HG02981 (cell line): ENCODE results near the gene ARID3A.
A peak's percentile ranks its signal among the peaks of the same experiment; 100 is the strongest.
"Not testable (repeated sequence)": the region's sequence is repeated elsewhere in the genome, so short reads cannot be mapped to it uniquely, and the experiment has no call there.

Experiments
- ATAC-seq: cut with Tn5 transposase; IDR thresholded peaks from one replicate; pipeline ENCODE4 v1.9.1; 2021; ENCODE audit warnings: mild to moderate bottlenecking, moderate library complexity; ENCODE audit not compliant: unreplicated experiment

ARID3A gene

DNA sequence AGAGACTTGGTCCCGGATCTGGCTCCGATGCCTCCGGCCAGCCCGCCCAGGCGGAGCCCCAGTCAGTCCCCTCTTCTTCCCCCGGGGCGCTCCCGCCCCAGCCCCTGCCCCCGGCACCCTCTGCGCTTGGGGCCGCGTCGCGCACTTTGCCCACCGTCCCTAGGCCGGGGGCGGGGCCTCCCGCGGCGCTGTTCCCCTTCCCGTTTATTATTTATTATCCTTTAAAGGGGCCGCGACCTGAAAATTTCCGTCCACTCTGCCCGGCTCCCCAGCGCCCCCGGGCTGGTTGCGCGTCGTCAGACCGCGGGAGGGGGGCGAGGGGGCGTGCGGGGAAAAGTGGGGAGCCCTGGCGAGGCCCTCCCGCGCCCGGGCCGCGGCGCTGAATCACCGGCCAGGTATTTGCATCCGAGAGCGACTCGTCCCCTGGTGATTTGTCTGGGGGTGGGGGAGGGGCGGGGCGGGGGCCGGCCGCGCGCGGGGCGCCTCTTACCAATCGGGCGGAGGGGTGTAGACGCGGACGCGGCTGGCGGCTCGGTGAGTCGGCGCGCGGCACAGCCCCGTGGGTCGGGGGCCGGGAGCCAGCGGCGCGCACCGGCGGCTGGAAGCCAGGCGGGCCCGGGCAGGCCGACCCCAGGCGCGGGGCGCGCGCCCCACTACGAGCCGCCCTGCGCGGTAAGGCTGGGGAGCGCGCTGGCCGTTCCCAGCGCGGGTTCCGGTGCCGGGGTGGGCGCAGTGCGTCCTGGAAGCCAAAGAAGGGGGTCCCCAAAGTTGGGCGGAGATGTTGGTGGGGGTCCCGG, at the start of gene ARID3A:
TSS of gene ARID3A (plus strand) at position 510 of the 797 bp plus-strand sequence. CDS start 3,494 bp downstream, outside the sequence.
- ATAC-seq, result peak; percentile 45

DNA sequence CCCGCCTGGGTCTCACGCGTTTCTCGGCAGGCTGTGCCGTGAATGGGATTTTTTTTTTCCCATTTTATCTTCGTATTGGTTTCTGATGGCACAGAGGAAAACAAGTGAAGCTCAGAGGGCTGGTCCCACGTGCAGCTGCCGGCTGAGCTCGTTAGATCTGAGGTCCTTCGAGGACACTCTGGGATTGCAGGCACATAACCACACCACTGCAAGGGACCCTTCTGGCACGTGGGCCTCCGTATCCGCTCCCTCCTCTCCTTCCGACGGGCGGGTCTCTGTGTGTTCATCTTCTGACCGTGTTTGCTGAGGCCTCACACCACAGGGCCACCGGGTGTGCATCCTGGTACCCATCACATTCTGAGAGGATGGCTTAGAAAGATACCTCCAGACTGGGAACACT, 49.7 kb upstream of the ARID3A start:
- no peak for ATAC-seq

- no peak for ATAC-seq
Measured at GRCh38 chr19:876780-877314, 49.0 kb upstream of the ARID3A start.

GRCh38 chr19:877992-878660, 47.7 kb upstream of the ARID3A start:
- ATAC-seq, result not testable (repeated sequence)

DNA sequence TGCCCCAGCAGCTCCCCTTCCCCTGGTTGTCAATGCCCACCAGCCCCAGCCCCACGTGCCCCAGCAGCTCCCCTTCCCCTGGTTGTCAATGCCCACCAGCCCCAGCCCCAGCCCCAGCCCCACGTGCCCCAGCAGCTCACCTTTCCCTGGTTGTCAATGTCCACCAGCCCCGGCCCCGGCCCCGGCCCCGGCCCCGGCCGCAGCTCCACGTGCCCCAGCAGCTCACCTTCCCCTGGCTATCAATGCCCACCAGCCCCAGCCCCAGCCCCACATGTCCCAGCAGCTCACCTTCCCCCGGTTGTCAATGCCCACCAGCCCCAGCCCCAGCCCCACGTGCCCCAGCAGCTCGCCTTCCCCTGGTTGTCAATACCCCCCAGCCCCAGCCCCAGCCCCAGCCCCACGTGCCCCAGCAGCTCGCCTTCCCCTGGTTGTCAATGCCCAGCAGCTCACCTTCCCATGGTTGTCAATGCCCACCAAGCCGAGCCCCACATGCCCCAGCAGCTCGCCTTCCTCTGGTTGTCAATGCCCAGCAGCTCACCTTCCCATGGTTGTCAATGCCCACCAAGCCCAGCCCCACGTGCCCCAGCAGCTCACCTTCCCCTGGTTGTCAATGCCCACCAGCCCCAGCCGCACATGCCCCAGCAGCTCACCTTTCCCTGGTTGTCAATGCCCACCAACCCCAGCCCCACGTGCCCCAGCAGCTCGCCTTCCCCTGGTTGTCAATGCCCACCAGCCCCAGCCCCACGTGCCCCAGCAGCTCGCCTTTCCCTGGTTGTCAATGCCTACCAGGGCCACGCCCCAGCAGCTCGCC, 46.9 kb upstream of the ARID3A start:
- ATAC-seq, result not testable (repeated sequence)

DNA sequence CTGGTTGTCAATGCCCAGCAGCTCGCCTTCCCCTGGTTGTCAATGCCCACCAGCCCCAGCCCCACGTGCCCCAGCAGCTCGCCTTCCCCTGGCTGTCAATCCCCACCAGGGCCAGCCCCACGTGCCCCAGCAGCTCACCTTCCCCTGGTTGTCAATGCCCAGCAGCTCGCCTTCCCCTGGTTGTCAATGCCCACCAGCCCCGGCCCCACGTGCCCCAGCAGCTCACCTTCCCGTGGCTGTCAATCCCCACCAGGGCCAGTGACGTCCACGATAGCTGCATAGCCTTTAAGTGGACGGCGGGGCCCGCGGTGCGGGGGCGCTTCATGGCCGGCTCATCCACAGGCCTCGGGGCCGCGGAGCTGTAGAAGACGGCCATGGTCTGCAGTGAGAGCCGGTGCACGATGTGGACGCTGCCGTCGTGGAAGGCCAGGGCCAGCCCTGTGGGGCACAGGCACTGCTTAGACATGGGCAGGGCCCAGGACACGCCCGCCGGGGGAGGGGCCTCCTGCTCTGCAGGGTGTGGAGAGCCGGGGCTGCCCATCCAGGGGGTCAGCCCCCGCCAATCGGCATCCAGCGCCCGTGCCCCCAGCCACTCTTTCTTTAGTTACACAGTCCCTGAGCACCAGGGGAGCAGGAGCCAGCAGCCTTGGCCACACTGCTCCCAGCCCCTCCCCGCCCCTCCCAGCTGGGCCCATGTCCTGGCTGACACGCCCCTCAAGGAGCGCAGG, 46.0 kb upstream of the ARID3A start:
- no peak for ATAC-seq

DNA sequence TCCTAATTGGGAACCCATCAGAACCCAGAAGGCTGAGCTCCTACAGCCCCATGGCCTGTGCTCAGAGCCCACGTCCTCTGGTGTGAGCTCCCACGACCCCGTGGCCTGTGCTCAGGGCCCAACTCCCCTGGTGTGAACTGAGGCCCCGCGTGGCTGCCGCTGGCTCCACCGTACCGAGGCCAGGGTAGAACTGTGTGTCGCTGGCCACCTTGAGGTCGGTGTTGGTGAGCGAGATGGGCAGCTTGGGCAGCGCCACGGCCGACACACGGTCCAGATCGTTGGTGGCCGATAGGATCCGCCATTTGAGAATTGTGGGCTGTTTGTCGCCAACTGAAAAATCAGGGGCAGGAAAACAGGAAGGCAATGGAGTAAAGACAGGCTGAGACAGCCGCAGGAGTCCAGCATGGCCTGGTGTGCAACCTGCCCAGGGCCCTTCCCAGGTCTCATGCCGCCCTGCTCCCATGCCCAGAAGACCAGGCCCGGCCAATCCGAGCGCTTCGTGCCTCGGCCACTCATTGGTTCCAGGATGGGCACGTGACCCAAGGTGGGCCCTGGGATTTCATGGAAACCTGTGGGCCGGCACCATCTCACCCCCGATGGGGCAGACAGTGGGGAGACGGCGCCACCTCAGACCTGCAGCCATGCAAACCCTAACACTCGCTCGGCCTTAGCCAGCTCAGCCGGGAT, 44.3 kb upstream of the ARID3A start:
- no peak for ATAC-seq

DNA sequence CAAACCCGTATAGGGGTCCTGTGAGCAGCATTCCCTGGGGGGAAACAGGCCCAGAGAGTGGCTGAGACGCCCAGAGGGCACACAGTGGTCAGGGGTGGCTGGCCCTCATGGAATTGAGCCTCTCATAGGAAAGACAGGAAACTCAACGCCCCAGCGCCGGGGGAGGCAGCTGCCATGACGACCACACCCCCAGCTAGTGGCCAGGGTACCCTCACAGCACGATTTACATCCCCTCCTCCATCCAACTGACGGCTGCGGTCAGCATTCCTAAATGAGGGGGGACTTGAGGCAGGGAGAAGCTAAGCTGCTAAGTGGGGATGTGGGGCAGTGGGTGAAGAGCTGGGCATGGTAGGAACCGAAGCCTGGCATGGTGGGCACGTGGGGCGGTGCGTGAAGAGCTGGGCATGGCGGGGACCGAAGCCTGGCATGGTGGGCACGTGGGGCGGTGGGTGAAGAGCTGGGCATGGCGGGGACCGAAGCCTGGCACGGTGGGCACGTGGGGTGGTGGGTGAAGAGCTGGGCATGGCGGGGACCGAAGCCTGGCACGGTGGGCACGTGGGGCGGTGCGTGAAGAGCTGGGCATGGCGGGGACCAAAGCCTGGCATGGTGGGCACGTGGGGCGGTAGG, 42.9 kb upstream of the ARID3A start:
- ATAC-seq, result no peak

DNA sequence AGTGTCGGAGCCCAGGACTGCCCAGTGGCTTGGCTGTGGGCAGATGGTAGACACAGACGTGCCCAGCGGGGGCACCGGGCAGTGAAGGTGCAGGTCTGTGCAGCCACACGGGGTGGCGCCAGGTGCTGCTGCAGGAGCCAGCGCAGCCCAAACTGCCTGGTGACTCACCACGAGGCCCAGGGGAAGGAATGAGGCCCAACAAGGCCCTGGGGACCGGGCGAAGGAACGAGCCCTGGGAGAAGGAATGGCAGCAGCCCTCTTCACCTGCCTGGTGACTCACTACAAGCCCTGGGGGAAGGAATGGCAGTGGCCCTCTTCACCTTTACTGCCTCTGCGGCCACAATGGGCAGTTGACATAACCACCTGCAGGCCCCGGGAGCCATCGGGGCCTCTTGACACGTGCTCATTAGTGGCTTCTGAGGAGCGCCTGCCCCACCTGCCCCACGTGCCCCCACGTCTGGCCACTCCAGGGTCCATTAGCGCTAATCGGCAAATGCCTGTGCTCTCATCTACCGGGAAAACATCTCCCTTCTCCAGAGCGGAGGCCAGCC, 42.1 kb upstream of the ARID3A start:
- no peak for ATAC-seq

GRCh38 chr19:884420-885211, 41.2 kb upstream of the ARID3A start:
- ATAC-seq, result no peak

- ATAC-seq, result no peak
Measured at GRCh38 chr19:885536-886224, 40.2 kb upstream of the ARID3A start.

GRCh38 chr19:887072-887471, 38.8 kb upstream of the ARID3A start:
- no peak for ATAC-seq

DNA sequence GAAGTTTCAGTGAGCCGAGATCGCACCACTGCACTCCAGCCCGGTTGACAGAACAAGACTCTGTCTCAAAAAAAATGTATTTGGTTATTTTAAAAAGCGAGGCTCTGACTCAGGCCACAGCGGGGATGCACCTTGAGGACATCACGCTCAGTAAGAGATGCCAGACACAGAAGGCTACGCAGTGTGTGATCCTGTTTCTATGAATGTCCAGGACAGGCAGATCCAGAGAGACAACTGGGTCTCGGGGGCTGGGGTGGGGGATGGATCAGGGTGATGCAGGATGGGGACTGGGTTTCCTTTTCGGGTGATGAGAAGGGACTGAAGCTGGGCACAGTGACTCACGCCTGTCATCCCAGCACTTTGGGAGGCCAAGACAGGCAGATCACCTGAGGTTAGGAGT, 38.2 kb upstream of the ARID3A start:
- no peak for ATAC-seq

DNA sequence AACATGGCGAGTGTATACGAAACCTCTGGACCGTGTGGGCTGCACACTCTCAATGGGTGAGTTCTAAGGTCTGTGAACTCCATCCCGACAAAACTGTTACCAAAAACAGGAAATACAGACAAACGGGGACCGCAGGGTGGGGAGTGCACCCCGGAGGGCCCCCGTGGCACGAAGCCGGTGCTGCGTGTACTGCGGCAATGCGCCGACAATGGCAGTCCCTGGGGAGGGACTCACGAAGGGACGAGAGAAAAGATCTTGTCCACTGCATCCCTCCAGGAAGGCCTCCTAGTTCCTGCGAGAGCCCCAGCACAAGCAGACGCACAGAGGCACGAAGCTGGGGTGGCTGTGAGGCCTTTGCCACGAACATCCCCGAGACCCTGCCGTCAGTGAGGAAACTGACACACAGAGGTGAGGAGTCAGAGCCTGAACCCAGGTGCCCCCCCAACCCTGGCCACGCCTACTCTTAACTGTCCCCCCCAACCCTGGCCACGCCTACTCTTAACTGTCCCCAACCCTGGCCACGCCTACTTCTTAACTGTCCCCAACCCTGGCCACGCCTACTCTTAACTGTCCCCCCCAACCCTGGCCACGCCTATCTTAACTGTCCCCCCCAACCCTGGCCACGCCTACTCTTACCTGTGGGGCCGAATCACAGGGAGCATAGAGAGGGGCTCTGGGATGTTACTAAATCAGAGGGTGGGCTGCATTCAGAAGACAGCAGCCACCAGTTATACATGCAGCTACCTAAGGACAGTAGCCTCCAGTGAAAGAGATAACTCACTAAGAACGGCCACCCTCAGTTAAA, 37.1 kb upstream of the ARID3A start:
- no peak for ATAC-seq

- ATAC-seq, result no peak
Measured at GRCh38 chr19:889662-890295, 36.1 kb upstream of the ARID3A start.

GRCh38 chr19:890831-891230, 35.0 kb upstream of the ARID3A start:
- ATAC-seq, result no peak
